ENCODE measurements around the gene HOGA1.

GRCh38 chr10:97547271-97547600 lies 37.0 kb upstream of the HOGA1 start:
- TF ChIP-seq CTCF (IDR thresholded peaks at IDR 0.05; ENCODE audit: low read length) (no peak), EZH2phosphoT487 (IDR thresholded peaks at IDR 0.05; ENCODE audit: low read length) (no peak), EZH2 (optimal IDR thresholded peaks at IDR 0.05; ENCODE audit: low read depth, low read length) (no peak)
